NCI-H128 (cell line): ENCODE measurements around the gene CNOT11.
A peak's percentile ranks its signal among the peaks of the same experiment; 100 is the strongest.
"Not testable (repeated sequence)": the region's sequence is repeated elsewhere in the genome, so short reads cannot be mapped to it uniquely, and the experiment has no call there.

ENCODE experiments used
- DNase-seq: peaks from one replicate; lab custom pipeline; 2025; ENCODE audit not compliant: unreplicated experiment; lab: John Stamatoyannopoulos, UW

CNOT11 gene

DNA sequence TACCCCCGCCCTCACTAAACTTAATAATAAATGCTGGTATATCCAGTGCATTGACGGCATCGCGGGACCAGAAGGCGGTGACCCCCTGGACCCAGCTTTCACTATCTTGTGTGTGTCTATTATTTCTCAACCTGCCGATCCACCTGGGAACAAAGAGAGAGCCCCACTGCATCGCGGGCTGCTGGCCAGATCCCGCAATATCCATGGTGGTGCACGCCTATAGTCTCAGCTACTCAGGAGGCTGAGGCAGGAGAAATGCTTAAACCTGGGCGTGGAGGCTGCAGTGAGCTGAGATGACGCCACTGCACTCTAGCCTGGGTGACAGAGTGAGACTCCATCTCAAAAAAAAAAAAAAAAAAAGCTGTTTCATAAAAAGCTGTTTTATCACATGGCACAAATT is 7.8 kb upstream of the CNOT11 start:
- not testable (repeated sequence) for DNase-seq

DNA sequence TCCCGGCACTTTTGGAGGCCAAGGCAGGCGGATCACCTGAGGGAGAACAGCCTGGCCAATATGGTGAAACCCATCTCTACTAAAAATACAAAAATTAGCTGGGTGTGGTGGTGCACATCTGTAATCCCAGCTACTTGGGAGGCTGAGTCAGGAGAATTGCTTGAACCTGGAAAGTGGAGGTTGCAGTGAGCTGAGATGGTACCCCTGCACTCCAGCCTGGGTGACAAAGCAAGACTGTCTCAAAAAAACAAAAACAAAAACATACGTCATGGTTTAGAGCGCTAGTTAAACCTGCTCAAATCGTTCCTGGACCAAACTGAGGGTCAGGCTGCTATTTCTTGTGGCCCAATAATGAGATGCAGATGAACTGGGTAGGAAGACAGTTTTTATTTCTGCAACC is 7.2 kb upstream of the CNOT11 start:
- DNase-seq = not testable (repeated sequence)

DNA sequence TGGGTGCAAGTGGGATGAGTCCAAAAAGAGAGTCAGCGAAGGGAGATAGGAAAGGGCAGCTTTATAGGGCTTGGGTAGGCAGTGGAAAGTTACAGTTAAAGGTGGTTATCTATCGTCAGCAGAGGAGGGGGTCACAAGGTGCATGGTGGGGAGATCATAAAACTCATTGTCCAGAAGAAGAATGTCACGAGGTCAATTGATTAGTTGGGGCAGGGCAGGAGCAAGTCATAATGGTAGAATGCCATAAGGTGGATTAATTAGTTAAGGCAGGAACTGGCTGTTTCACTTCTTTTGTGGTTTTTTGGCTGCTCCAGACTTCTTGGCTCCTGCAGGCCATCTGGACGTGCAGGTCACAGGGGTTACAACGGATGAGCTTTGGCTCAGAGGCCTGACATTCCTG is 3.9 kb upstream of the CNOT11 start:
- not testable (repeated sequence) for DNase-seq

DNA sequence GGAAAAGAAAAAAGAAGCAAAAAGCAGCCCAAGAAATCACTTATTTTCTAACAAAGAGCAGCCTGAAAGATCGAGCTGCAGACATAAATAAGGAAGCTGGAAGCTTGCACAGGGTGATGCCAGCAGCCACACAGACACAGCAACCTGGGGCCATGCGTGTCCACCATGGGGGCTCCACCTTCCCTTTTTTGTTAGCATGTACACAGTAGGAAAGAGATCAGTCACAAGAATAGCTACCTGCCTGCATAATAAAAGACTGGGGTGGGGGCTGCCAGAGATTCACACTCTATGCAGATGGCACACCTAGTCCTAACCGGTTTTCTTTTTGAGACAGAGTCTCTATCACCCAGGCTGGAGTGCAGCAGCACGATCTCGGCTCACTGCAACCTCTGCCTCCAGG is 2.9 kb upstream of the CNOT11 start:
- no peak for DNase-seq

DNA sequence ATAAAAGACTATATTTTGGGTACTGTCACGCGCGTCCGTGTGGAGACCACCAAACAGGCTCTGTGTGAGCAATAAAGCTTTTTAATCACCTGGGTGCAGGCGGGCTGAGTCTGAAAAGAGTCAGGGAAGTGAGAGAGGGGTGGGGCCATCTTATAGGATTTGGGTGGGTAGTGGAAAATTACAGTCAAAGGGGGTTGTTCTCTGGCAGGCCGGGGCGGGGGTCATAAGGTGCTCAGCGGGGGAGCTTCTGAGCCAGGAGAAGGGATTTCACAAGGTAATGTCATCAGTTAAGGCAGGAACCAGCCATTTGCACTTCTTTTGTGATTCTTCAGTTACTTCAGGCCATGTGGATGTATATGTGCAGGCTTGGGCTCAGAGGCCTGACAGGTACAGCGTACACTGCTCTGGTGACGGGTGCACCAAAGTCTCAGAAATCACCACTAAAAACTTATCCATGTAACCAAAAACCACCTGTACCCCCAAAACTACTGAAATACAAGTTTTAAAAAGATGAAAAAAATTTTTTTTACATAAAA is 1.4 kb upstream of the CNOT11 start:
- DNase-seq = not testable (repeated sequence)

DNA sequence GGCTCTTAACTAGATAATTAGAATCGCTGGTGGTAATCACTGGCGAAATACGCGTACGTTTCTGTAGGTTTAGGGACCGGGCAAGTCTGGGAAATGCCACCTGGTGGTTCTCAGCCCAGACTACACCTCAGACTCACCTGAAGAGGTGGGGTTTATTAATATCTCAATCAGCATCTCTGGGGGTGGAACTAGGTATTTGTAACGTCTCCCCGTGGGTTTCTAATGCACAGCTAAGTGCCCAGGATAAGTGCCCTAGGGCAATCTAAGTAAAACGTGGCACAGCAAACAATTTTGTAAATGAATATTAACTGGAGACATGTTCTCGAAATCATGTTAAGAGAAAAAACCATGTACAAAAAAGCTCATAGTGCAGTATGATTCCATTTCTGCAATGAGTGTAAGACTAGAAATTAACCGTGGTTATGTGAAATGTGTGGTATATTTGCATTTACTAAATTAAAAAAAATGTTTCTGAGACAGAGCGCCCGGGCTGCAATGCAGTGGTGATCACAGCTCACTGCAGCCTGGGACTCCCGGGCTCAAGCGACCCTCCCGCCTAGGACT is 760 bp upstream of the CNOT11 start:
- DNase-seq = no peak

DNA sequence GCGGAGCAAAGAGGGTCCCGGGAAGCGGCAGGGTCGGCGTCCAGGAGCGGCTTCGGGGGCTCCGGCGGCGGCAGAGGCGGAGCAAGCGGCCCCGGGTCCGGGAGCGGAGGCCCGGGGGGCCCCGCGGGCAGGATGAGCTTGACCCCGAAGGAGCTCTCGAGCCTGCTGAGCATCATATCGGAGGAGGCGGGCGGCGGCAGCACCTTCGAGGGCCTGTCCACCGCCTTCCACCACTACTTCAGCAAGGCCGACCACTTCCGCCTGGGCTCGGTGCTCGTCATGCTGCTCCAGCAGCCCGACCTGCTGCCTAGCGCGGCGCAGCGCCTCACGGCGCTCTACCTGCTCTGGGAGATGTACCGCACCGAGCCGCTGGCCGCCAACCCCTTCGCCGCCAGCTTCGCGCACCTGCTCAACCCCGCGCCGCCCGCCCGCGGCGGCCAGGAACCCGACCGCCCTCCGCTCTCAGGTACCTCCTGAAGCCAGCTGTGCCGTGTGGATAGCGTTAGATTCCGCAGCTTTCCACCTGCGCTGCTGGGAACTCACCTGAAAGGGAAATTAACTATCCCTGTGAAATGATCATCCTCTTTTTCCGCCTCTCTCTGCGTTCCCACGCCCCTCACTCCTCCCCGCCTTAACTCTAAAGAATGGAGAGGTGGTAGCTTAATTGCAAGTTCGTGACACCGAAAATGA is 472 bp downstream of the CNOT11 start:
- peak; percentile 37 for DNase-seq

DNA sequence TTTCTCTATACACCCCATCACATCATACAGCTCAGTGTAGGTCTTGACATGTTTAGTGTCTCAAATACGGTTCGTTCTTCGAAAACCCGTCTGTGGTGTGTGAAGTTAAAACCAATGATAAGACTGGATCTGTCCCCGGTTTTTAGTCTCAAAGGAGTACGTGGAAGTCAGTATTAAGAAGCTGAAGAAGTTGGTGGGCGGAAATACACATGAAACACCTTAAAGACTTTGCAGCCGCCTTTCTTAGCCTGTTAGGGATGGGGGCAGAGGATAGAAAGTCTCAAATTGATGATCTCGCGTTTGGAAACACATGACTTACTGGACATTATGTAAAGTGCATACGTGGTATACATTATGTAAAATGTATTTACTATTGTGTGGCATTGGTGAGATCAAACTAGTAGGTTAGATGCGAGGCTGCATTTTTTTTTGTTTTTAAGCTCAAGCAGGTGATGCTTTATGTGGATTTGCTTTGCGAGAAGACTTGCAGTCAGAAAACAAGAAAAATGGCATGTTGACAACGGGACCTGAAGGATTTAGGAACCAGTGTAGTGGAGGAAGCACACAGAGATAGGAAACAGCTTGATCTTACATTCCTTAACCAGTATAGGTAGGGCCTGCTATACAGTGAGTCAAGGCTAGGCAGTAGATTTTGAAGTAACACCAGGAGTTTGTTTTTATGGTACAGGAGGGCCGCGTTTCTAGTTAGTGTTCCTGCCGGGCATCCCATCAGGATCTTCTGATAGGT is 1.2 kb downstream of the CNOT11 start:
- DNase-seq = no peak

DNA sequence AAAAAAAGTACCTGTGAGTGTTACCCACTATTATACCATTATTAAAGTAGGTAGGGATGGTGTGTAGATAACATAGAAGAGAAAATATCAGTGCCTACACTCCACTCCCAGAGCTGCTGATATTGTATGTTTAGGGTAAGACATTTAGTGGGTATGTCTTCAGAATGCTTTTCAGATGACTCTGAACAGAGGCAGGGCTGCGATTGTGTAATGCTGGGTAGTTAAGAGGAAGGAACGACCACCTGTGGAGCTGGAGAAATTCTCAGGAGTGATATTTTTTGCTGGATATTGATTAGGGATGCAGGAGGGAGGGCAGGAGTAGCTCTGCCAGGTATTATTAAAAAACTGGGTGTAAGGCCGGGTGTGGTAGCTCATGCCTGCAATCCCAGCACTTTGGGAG is 2.8 kb downstream of the CNOT11 start:
- no peak for DNase-seq

DNA sequence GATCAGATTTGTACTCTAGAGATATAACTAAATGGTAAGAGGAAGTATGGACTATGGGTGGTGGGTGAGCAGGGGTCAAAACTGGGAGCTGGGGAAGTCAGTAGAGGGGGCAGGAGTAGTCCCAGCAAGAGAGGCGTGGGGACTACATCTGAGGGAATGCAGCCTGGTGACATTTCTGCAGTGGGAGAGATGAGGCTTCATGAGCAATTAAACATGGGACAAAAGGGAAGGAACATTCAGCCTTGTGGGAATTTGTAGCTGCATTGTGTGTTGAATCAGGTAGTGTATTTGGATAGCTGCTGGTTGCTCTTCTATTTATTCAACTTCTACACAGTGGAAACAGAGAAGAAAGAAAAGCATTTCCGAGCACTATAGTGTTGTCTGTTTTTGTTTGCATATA is 3.6 kb downstream of the CNOT11 start:
- DNase-seq = no peak

DNA sequence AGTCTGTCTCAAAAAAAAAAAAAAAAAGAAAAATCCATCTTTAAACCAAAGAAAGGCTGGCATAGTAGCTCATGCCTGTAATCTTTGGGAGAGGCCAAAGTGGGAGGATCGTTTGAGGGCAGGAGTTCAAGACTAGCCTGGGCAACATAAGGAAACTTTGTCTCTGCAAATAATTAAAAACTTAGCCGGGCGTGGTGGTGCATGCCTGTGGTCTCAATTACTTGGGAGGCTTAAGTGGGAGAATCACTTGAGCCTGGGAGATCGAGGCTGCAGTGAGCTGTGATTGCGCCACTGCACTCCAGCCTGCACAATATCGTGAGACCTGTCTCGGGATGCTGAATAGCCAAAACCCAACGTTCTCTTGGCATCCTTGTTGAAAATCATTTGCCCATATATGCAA is 6.1 kb downstream of the CNOT11 start:
- DNase-seq = no peak

DNA sequence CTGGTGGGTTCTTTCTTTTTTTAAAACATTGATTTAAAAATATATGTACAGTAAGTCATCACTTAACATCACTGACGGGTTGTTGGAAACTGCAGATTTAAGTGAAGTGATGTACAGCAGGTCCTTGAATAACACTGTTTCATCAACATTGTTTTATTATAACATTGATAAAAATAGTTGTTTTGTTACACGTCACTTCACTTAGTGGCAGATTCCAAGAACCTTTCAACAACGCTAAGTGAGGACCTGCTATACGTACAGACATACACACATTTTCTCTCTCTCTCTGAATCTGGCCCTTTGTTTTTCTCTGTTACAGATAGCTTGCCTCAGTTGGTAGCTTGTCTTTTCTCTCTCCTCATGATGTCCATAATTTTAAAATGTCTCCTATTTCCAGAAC is 9.5 kb downstream of the CNOT11 start:
- no peak for DNase-seq

DNA sequence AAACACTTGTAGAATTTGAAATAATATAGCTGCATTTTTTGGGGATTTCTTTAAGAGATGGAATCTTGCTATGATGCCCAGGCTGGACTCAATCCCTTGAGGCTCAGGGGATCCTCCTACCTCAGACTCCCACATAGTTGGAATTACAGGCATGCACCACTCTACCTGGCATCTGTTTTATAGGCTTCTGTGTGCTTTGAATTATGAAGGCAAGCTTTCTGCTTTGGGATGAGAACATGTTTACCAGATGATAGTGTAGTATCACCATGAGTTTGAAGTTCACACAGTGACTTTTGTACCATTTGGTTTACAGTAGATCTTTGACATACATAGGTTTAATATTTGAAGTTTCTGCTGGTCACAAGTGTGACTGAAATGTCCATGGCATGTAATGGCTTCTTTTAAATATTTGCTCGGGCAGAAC is 10.7 kb downstream of the CNOT11 start:
- no peak for DNase-seq

DNA sequence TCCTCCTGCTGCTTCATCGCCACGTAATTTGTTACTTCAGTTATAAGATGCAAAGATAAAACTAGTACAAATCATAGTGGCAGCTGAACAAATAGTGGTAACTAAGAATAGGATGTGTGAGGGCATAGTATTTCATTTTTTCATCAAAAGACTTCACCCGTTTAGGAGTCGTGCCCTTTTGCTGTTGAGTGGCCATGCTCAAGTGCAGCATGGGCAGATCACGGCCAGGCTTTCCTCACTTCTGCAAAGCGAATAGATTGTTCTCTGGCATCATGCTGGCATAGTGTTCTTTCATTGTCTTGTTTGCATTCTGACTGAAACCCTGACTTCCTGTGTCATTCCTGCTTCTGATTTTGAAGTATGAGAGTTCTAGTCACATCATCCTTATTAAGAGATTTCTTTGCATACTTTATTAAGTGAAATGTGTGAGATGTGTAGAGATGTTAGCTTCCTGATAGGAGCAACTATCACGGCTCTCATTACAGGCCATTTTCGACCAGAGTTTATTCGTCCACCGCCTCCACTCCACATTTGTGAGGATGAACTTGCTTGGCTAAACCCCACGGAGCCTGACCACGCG is 11.8 kb downstream of the CNOT11 start:
- DNase-seq = no peak

DNA sequence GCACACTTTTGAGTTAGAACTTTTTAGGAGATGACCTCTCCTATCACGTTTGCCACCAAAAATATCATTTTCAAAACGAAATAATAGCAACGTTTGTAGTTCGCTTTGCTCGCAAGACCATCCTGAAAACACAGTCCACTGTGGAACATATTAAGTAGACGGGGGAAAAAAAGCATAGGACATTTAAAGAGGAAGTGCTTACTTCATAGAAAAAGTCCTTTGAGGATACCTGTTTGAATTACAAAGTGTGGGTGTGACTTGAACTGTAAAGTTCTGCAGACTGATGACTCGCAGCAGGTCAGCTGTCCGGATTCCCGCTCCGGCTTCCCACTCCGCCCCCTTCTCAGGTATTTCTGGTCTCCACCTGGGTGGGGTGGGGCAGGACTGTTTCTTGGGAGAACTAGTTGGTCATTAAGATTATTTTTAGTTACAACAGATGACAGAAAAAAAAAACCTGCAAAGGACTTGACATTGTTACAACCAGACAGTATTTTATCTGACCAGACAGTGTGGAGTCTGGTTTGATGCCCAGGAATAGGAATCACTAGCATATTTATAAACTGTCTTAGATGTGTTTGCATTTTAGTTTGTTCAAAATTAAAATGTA is 13.3 kb downstream of the CNOT11 start:
- no peak for DNase-seq

DNA sequence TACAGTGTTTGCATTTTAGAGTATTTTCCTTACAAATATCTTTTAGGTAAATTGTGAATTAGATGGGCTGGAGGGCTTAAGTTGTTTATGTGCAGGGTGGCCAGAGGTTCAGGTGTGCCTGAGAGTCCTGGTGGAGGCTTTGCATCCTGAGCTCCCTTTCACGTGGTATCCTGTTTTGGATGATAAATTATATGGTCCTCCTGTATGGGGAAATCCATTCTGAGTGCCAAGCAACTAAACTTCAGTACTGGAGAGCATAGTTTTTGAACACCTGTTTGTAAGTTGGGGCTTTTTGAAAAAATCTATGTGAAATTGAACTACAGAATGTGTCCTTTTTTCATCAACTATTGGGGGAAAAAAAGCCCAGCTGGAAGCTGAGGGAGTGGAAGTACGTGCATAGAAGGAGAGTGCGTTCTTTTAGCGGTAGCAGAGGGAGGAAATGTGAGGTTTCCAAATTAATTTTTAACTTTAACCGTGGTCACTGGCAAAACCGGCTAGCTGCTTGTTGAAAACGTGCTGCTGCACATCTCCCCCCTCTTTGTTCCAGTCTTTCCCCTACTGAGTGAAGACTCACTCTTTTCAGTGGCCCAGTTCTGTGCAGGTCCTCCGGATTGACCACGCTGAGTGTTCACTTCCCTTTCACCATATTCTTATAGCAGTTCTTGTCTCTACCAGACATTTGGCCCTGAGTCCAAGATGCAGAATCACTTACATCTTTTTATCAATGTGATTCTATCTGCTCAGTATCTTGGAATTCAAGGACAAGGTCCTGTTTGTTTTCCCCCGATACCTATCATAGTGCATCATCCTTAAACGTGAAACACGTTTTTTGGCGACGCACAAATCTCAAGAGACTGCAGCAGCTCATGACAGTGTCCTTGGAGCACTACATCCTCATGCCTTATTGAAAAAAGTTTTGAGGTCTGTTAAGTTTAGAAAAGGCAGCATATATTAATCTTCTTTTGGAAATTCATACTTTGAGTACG is 15.3 kb downstream of the CNOT11 start:
- no peak for DNase-seq

DNA sequence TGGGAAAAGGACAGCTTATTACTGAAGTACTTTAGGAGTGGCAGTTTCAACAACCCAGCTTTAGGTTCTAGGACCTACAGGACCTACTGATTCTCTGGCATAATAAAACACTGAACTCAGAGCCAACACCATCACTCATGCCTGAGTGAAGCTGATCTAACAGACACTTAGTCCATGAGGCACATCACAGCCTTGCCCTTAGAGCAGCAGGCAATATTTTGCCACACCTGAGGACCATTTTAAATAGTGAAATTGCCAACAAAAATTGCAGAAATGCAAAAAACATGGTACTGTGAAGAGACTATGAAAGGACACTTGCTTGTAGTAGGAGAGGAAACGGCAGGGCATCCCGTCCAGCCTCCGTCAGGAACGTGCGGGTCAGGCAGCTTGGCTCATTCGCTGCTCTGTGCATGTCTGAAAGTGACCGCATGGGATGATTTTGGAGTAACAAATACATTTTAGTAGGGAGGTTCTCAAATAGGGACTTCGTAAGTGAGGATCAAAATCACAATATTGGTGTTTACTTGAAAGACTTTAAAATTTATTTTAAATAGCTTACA is 18.1 kb downstream of the CNOT11 start:
- no peak for DNase-seq

DNA sequence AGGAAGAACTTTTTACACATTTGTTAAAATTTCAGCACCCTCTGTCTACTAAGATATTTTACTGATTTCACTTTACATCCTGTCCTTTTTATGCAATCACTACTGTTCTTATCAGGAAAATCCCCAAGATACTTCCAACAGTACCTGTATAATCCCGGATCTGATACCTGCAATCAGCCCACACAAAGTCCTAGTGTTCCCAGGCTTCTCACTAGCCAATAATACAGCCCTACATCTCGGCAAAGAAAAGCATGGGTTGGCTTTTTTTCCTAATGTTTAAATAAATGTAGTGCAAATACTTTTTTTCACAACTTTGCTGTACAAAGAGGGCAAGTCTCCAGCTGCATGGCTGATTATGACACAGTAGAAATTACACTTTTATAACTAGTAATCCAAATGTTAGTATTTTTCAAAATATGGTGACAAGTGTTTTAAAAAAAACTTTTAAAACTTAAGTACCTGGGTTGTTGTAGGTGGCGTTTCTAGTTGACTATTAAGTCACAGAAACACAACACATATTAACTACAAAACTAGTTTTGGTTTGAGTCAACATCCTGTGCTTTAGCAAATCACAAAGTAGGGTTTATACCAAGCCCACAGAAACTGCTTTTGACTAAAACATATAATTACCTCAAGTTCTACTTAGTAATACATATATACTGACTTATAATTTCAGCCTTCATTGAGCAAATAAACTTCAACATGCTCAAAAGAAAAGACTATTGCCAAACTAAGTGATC is 19.5 kb downstream of the CNOT11 start:
- no peak for DNase-seq

DNA sequence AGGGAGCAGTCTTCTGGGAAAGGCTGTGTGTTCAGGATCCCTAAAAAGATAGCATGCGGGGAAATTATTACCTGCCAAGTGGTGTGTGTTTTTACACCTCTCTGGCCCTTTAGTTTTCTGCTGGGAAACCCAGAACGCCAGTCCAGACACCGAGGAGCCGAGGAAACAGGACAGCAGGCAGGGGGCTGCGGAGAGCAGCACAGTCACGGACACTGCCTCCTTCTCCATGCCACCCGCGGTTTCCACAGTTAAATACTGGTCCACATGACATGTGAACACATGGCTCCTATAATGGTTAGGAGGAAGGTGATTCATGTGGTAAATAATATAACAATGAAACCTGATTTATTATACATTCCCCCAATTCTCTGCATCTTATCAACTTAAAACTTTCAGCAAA is 20.4 kb downstream of the CNOT11 start:
- no peak for DNase-seq
